HUES64 (cell line): Measurements from ENCODE around the gene LMBRD1.
"Not testable (repeated sequence)": the region's sequence is repeated elsewhere in the genome, so short reads cannot be mapped to it uniquely, and the experiment has no call there.

ENCODE experiments used
- H3K27ac ChIP-seq: 2 replicates; pipeline ENCODE4 v1.7.0; 2013; ENCODE audit warnings: low read depth, low read length, inconsistent platforms
- H3K27me3 ChIP-seq: 2 replicates; pipeline ENCODE4 v1.6.1; 2013; ENCODE audit warnings: mild to moderate bottlenecking, low read length; ENCODE audit not compliant: insufficient read depth
- H3K36me3 ChIP-seq: 2 replicates; pipeline ENCODE4 v1.6.1; 2013; ENCODE audit warnings: mild to moderate bottlenecking, low read length; ENCODE audit not compliant: insufficient read depth
- H3K4me1 ChIP-seq: 2 replicates; pipeline ENCODE4 v1.6.1; 2013; ENCODE audit warnings: mild to moderate bottlenecking, low read length, moderate library complexity; ENCODE audit not compliant: insufficient read depth
- H3K4me3 ChIP-seq: 2 replicates; pipeline ENCODE4 v1.5.1; 2013; ENCODE audit warnings: mild to moderate bottlenecking, low read length, moderate library complexity
- H3K9ac ChIP-seq: 2 replicates; pipeline ENCODE4 v1.6.1; 2013; ENCODE audit warnings: mild to moderate bottlenecking, low read depth, low read length
- H3K9me3 ChIP-seq: 2 replicates; pipeline ENCODE4 v1.6.1; 2013; ENCODE audit warnings: low read depth, low read length; ENCODE audit not compliant: insufficient read depth
- WGBS: fragments of 150-250, 120-280 bp; methylation state at CpG from one replicate; pipeline ENCODE4 v1.1.7; 2013; ENCODE audit warnings: missing lambda C conversion rate; 5-methylcytosine and 5-hydroxymethylcytosine counted together

LMBRD1 gene

GRCh38 chr6:69819138-69819537 lies 22.3 kb upstream of the LMBRD1 start:
- no peaks in the 10 kb centered on the region for H3K36me3 ChIP-seq
- WGBS, result 98% methylated on average over 4 of the region's 4 CpGs
- no peaks in the 10 kb centered on the region for H3K9me3 ChIP-seq
- no peak overlapping the region for H3K27ac ChIP-seq
- no peak overlapping the region for H3K4me3 ChIP-seq
- H3K27me3 ChIP-seq, result no peaks in the 10 kb centered on the region
- H3K9ac ChIP-seq, result no peak overlapping the region
- peaks cover 18% of the 10 kb centered on the region for H3K4me1 ChIP-seq

DNA sequence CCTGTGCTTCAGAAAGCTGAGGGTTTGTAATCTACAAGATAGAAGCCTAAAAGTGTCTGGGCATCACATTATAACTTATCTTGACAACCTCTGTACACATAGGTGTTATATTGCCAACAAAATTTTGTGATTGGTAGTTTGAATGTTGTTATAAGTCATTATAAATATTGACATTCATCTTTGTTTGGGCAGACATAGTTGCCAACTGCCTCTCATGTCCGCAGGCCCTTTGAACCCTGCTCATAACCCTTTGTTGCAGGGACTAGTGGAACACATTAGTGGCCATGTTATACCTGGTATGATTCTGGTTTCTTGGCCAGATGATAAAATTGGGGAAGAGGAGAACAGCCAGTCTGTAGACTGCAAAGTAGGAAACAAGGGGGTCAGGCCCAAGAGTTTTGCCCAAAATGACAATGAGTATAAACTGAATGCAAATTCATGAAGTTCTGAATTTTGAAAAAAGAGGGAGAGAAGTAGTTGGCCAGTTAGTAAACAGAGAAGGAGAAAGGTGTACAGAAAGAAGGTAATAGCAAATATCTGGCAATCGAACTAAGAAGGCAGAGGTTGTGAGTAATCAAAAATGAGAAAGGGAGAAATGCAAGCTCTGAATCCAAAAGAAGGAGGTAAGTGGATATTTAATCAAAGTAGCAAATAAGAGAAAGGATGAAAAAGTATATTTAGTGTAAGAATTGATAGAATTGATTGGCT lies 21.6 kb upstream of the LMBRD1 start:
- Histone ChIP-seq H3K4me3 (no peak overlapping the region), H3K9me3 (no peaks in the 10 kb centered on the region), H3K9ac (no peak overlapping the region), H3K27ac (no peak overlapping the region), H3K36me3 (no peaks in the 10 kb centered on the region), H3K27me3 (no peaks in the 10 kb centered on the region), H3K4me1 (peaks cover 26% of the 10 kb centered on the region)
- WGBS, result 97% methylated on average over 2 of the region's 2 CpGs

DNA sequence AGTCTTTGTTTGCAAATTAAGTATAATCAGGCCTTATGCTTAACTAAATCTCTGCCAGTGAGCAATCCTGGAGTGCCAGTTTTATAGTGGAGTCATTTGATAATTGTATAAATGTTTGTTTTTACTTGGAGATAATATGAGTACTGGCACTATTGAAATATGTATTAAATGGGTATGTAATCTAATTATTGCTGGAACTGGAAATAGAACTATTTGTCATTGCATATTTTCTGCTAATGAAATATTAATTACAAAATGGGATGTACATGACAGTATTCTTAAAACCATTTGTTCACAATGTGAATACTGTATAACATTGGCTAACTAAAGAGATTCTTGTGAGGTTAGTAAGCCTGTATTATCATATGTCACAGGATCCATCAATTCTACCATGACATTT lies 20.5 kb upstream of the LMBRD1 start:
- H3K36me3 ChIP-seq, result no peaks in the 10 kb centered on the region

DNA sequence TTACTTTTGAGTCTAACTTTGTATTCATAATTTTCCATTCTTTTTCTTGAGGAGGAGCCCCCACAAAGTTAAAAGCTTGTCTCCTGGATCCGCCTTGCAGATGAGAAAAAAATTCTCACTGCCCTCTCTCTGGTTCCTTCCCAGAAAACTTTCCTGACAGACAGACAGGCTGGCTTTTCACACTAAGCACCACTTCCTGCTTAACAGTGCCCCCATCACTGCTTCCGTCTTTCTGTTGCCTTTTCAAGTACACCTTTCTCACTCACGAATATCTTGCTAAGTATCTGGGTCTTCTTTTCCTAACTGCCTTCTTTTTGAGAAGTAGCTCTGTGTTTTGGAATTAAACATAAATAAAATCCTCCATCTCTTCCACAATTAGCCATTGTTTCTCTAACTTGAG lies 19.8 kb upstream of the LMBRD1 start:
- Histone ChIP-seq H3K9me3 (no peaks in the 10 kb centered on the region), H3K27ac (no peak overlapping the region), H3K27me3 (no peaks in the 10 kb centered on the region), H3K4me3 (no peak overlapping the region), H3K4me1 (peaks cover 35% of the 10 kb centered on the region), H3K9ac (no peak overlapping the region), H3K36me3 (no peaks in the 10 kb centered on the region)
- 39% methylated on average over 3 of the region's 3 CpGs for WGBS

More for the DNA sequence above, 20.5 kb upstream of the LMBRD1 start:
- no peak overlapping the region for H3K9ac ChIP-seq
- H3K4me3 ChIP-seq, result no peak overlapping the region
- H3K9me3 ChIP-seq, result no peaks in the 10 kb centered on the region
- H3K27me3 ChIP-seq, result no peaks in the 10 kb centered on the region
- no peak overlapping the region for H3K27ac ChIP-seq
- H3K4me1 ChIP-seq, result peaks cover 35% of the 10 kb centered on the region

DNA sequence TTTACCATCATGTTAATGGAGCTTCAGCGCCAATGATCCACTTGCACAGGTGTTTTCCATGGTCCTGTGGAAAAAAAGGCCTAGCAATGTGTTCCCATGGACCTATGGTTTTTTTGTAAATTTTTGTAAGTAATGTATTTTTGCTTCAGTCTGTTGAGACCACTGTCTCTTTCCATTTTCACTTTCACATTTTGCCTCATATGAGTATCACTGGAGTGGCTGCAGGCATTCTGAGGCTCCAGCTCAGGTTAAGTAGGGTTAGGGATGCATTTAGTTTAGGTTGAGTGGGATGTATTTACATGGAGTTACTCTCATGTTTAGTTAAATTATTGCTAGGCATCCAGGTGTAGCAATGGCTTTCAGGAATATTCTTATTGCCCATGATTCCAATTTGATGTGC lies 19.2 kb upstream of the LMBRD1 start:
- Histone ChIP-seq H3K27me3 (no peaks in the 10 kb centered on the region), H3K27ac (no peak overlapping the region), H3K4me1 (peaks cover 35% of the 10 kb centered on the region), H3K36me3 (no peaks in the 10 kb centered on the region), H3K4me3 (no peak overlapping the region), H3K9ac (no peak overlapping the region), H3K9me3 (no peaks in the 10 kb centered on the region)
- 97% methylated on average over 1 of the region's 1 CpG for WGBS

DNA sequence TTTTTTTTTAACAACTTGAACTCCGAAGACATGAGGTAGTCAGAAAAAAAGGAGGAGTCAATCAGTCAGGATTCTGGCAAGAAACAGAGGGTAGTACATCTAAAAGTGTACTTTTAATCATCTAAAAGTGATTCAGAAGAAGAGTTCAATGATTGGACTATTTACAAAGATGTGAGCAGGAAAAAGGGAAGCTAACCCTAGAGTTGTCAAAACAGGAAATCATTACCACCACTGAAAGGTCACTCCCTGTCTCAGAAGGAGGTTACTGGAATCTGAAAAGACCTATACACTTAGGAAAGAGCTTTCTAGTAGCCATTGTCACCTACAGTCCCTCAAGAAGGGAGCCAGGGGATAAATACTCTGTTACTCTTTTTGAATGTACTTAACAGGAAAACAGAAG lies 16.7 kb upstream of the LMBRD1 start:
- 93% methylated on average over 1 of the region's 1 CpG for WGBS

GRCh38 chr6:69812746-69813427 lies 16.1 kb upstream of the LMBRD1 start:
- WGBS, result 95% methylated on average over 4 of the region's 4 CpGs
- H3K4me3 ChIP-seq, result no peak overlapping the region
- H3K27ac ChIP-seq, result no peak overlapping the region
- H3K27me3 ChIP-seq, result no peaks in the 10 kb centered on the region
- no peaks in the 10 kb centered on the region for H3K36me3 ChIP-seq
- no peak overlapping the region for H3K9ac ChIP-seq
- no peaks in the 10 kb centered on the region for H3K9me3 ChIP-seq
- peaks cover 35% of the 10 kb centered on the region for H3K4me1 ChIP-seq

More for the DNA sequence above, 16.7 kb upstream of the LMBRD1 start:
- Histone ChIP-seq H3K27ac (no peak overlapping the region), H3K9ac (no peak overlapping the region), H3K36me3 (no peaks in the 10 kb centered on the region), H3K27me3 (no peaks in the 10 kb centered on the region), H3K9me3 (no peaks in the 10 kb centered on the region), H3K4me3 (no peak overlapping the region), H3K4me1 (peaks cover 35% of the 10 kb centered on the region)

- no peak overlapping the region for H3K9ac ChIP-seq
- no peaks in the 10 kb centered on the region for H3K27me3 ChIP-seq
- no peaks in the 10 kb centered on the region for H3K36me3 ChIP-seq
- H3K4me1 ChIP-seq, result peaks cover 17% of the 10 kb centered on the region
- H3K4me3 ChIP-seq, result no peak overlapping the region
- H3K27ac ChIP-seq, result no peak overlapping the region
- 65% methylated on average over 4 of the region's 4 CpGs for WGBS
- no peaks in the 10 kb centered on the region for H3K9me3 ChIP-seq
These were observed 6.2 kb upstream of the LMBRD1 start for GRCh38 chr6:69802995-69803394.

GRCh38 chr6:69801711-69802110 lies 4.9 kb upstream of the LMBRD1 start:
- H3K9me3 ChIP-seq, result no peaks in the 10 kb centered on the region
- no peaks in the 10 kb centered on the region for H3K27me3 ChIP-seq
- H3K4me1 ChIP-seq, result peaks cover 19% of the 10 kb centered on the region
- H3K4me3 ChIP-seq, result no peak overlapping the region
- H3K36me3 ChIP-seq, result no peaks in the 10 kb centered on the region
- H3K9ac ChIP-seq, result no peak overlapping the region
- no peak overlapping the region for H3K27ac ChIP-seq
- WGBS, result 91% methylated on average over 2 of the region's 2 CpGs

DNA sequence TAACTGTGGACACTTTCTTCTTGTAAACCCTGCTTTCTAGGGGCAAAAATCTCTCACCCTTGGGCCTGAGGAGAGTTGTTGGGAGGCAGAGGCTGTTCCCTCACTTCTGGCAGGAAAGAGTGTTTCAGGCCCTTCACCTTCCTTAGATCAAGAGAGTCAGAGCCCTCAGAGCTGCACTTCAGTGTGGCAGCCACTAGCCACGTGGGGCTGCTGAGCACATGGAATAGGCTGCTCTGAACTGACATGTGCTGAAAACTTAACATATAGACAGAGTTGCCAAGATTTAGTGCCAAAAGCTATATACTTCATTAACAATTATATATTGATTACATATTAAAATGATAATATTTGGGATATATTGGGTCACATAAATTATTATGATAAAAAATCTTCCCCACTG lies 4.4 kb upstream of the LMBRD1 start:
- Histone ChIP-seq H3K36me3 (no peaks in the 10 kb centered on the region), H3K4me1 (peaks cover 19% of the 10 kb centered on the region), H3K27me3 (no peaks in the 10 kb centered on the region), H3K9ac (no peak overlapping the region), H3K9me3 (no peaks in the 10 kb centered on the region), H3K4me3 (no peak overlapping the region), H3K27ac (no peak overlapping the region)
- 48% methylated on average over 1 of the region's 1 CpG for WGBS

DNA sequence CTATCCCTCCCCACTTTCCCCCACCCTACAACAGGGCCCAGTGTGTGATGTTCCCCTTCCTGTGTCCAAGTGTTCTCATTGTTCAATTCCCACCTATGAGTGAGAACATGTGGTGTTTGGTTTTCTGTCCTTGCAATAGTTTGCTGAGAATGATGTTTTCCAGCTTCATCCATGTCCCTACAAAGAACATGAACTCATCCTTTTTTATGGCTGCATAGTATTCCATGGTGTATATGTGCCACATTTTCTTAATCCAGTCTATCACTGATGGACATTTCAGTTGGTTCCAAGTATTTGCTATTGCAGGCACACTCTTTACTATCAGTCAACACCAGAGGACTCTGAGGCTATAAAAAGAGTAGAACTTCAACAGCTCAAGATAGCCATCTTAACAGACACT lies 2.0 kb upstream of the LMBRD1 start:
- not testable (repeated sequence) for H3K36me3 ChIP-seq, H3K4me3 ChIP-seq
- peaks cover 23% of the 10 kb centered on the region for H3K4me1 ChIP-seq

More for the DNA sequence above, 2.0 kb upstream of the LMBRD1 start:
- not testable (repeated sequence) for H3K27me3 ChIP-seq, H3K9ac ChIP-seq, H3K9me3 ChIP-seq, H3K27ac ChIP-seq
